SK-N-SH treated with all-trans-retinoic acid at 6 μM for 48 hours (cell line): ENCODE data around the gene PSMA7.

Experiments used
- ATAC-seq: fragments of 200-7000 bp; cut with Tn5 transposase; 3 replicates; pipeline ENCODE4 v1.9.1; 2020; ENCODE audit warnings: mild to moderate bottlenecking, moderate library complexity
- BACH2 ChIP-seq: fragments of 250-450 bp; sonication (Bioruptor Pico); IDR thresholded peaks from 2 replicates; pipeline ENCODE4 v1.9.0; 2021; ENCODE audit warnings: mild to moderate bottlenecking, borderline replicate concordance
- CREB5 ChIP-seq: fragments of 250-450 bp; sonication (Bioruptor Pico); IDR thresholded peaks from 2 replicates; pipeline ENCODE4 v1.5.1; 2020; ENCODE audit warnings: low read depth, mild to moderate bottlenecking, moderate library complexity
- CSDC2 ChIP-seq: fragments of 250-450 bp; sonication (Bioruptor Pico); IDR thresholded peaks from 2 replicates; pipeline ENCODE4 v1.5.0; 2020; ENCODE audit warnings: mild to moderate bottlenecking, moderate library complexity
- CSRNP3 ChIP-seq: fragments of 250-450 bp; sonication (Bioruptor Pico); IDR thresholded peaks from 2 replicates; pipeline ENCODE4 v1.5.1; 2021; ENCODE audit warnings: mild to moderate bottlenecking, moderate library complexity
- ESRRG ChIP-seq: fragments of 250-450 bp; sonication (Bioruptor Pico); IDR thresholded peaks from 2 replicates; pipeline ENCODE4 v1.6.1; 2021; ENCODE audit warnings: mild to moderate bottlenecking
- GLIS3 ChIP-seq: fragments of 250-450 bp; sonication (Bioruptor Pico); IDR thresholded peaks from 2 replicates; pipeline ENCODE4 v1.5.0; 2020; ENCODE audit warnings: mild to moderate bottlenecking, moderate library complexity
- ISL1 ChIP-seq: fragments of 250-450 bp; sonication (Bioruptor Pico); IDR thresholded peaks from 2 replicates; pipeline ENCODE4 v2.1.2; 2022; ENCODE audit warnings: mild to moderate bottlenecking, moderate library complexity
- PATZ1 ChIP-seq: fragments of 250-450 bp; sonication (Bioruptor Pico); IDR thresholded peaks from 2 replicates; pipeline ENCODE4 v1.8.0; 2020; ENCODE audit warnings: mild to moderate bottlenecking, moderate library complexity, borderline replicate concordance
- PPARA ChIP-seq: fragments of 250-450 bp; sonication (Bioruptor Pico); IDR thresholded peaks from 2 replicates; pipeline ENCODE4 v1.5.0; 2020; ENCODE audit warnings: mild to moderate bottlenecking, borderline replicate concordance
- RARB ChIP-seq: fragments of 250-450 bp; sonication (Bioruptor Pico); IDR thresholded peaks from 2 replicates; pipeline ENCODE4 v1.8.0; 2021; ENCODE audit warnings: mild to moderate bottlenecking, moderate library complexity
- SNAI2 ChIP-seq: fragments of 250-450 bp; sonication (Bioruptor Pico); IDR thresholded peaks from 2 replicates; pipeline ENCODE4 v1.5.0; 2020; ENCODE audit warnings: mild to moderate bottlenecking, moderate library complexity
- TCF4 ChIP-seq: fragments of 250-450 bp; sonication (Bioruptor Pico); IDR thresholded peaks from 2 replicates; pipeline ENCODE4 v1.8.0; 2021; ENCODE audit warnings: mild to moderate bottlenecking, moderate library complexity, borderline replicate concordance
- TOX ChIP-seq: fragments of 250-450 bp; sonication (Bioruptor Pico); IDR thresholded peaks from 2 replicates; pipeline ENCODE4 v1.8.0; 2021; ENCODE audit warnings: mild to moderate bottlenecking, moderate library complexity, borderline replicate concordance
- TSHZ2 ChIP-seq: fragments of 250-450 bp; sonication (Bioruptor Pico); IDR thresholded peaks from 2 replicates; pipeline ENCODE4 v1.5.0; 2020; ENCODE audit warnings: mild to moderate bottlenecking, moderate library complexity
- ZC3H10 ChIP-seq: fragments of 250-450 bp; sonication (Bioruptor Pico); IDR thresholded peaks from 2 replicates; pipeline ENCODE4 v1.5.1; 2021; ENCODE audit warnings: mild to moderate bottlenecking, moderate library complexity
- ZFP3 ChIP-seq: fragments of 250-450 bp; sonication (Bioruptor Pico); IDR thresholded peaks from 2 replicates; pipeline ENCODE4 v1.5.0; 2020; ENCODE audit warnings: mild to moderate bottlenecking, moderate library complexity
- ZFP30 ChIP-seq: fragments of 450-650 bp; formaldehyde crosslinking; IDR thresholded peaks from 2 replicates; pipeline ENCODE4 v1.5.0; 2022; ENCODE audit warnings: mild to moderate bottlenecking, moderate library complexity
- ZNF565 ChIP-seq: fragments of 450-650 bp; formaldehyde crosslinking; conservative IDR thresholded peaks from 2 replicates; pipeline ENCODE4 v1.5.0; 2020; ENCODE audit warnings: low read depth, mild to moderate bottlenecking, moderate library complexity
- ZNF70 ChIP-seq: fragments of 450-650 bp; formaldehyde crosslinking; IDR thresholded peaks from 2 replicates; pipeline ENCODE4 v1.5.0; 2020; ENCODE audit warnings: mild to moderate bottlenecking, moderate library complexity
- ZNF8 ChIP-seq: fragments of 450-650 bp; formaldehyde crosslinking; IDR thresholded peaks from 2 replicates; pipeline ENCODE4 v1.5.0; 2020; ENCODE audit warnings: mild to moderate bottlenecking, moderate library complexity

Gene PSMA7

GRCh38 chr20:62133864-62134263 lies 9.3 kb downstream of the PSMA7 start:
- peak; percentile 43 for ATAC-seq
- TF ChIP-seq ISL1 (CRISPR knock-in tag) = no peak
- TF ChIP-seq ZNF565 = no peak
- no peak for TF ChIP-seq TOX (CRISPR knock-in tag)
- TF ChIP-seq CREB5 (CRISPR knock-in tag) = no peak
- no peak for TF ChIP-seq TSHZ2
- no peak for TF ChIP-seq ZNF8 (CRISPR knock-in tag)

GRCh38 chr20:62133051-62133845 lies 9.9 kb downstream of the PSMA7 start:
- ATAC-seq = no peak
- TF ChIP-seq ZNF70 (CRISPR knock-in tag) (no peak), CSDC2 (no peak), ISL1 (CRISPR knock-in tag) (no peak), GLIS3 (CRISPR knock-in tag) (no peak), CSRNP3 (CRISPR knock-in tag) (no peak), TSHZ2 (no peak), ZNF8 (CRISPR knock-in tag) (no peak), ESRRG (CRISPR knock-in tag) (no peak), TOX (CRISPR knock-in tag) (no peak), BACH2 (CRISPR knock-in tag) (no peak), SNAI2 (no peak), PATZ1 (CRISPR knock-in tag) (no peak), CREB5 (CRISPR knock-in tag) (no peak), ZFP3 (CRISPR knock-in tag) (no peak), TCF4 (CRISPR knock-in tag) (no peak), PPARA (CRISPR knock-in tag) (no peak)

- ATAC-seq = no peak
- TF ChIP-seq TCF4 (CRISPR knock-in tag) (no peak), CREB5 (CRISPR knock-in tag) (no peak), CSDC2 (no peak), ZFP3 (CRISPR knock-in tag) (no peak), RARB (CRISPR knock-in tag) (no peak), GLIS3 (CRISPR knock-in tag) (no peak), ESRRG (CRISPR knock-in tag) (no peak), ZFP30 (CRISPR knock-in tag) (no peak), ZC3H10 (CRISPR knock-in tag) (no peak), TSHZ2 (no peak), SNAI2 (no peak)
Measured at GRCh38 chr20:62132421-62132820, 10.8 kb downstream of the PSMA7 start.
